Endodermal cell (in vitro differentiated cells): ENCODE results near the gene KCNA10. TPM values are rescaled to one million over a fixed set of nuclear protein-coding genes. Genes with fewer than 3 reads are reported as not detected.

ENCODE experiments used
- DNase-seq: peaks from one replicate; pipeline ENCODE4 v3.0.0-alpha.2; 2017
- H3K27ac ChIP-seq: 2 replicates; pipeline ENCODE4 v1.5.1; 2013; ENCODE audit warnings: mild to moderate bottlenecking, low read depth, low read length, moderate library complexity
- H3K27me3 ChIP-seq: 2 replicates; pipeline ENCODE4 v1.6.1; 2013; ENCODE audit warnings: mild to moderate bottlenecking, low read length, moderate library complexity; ENCODE audit not compliant: insufficient read depth, control insufficient read depth, poor library complexity, severe bottlenecking
- H3K36me3 ChIP-seq: 2 replicates; pipeline ENCODE4 v1.7.0; 2013; ENCODE audit warnings: mild to moderate bottlenecking, low read length, moderate library complexity; ENCODE audit not compliant: control insufficient read depth, insufficient read depth
- H3K4me1 ChIP-seq: one replicate; pipeline ENCODE4 v1.7.0; 2013; ENCODE audit warnings: low read length; ENCODE audit not compliant: control insufficient read depth, insufficient read depth
- H3K4me3 ChIP-seq: 2 replicates; pipeline ENCODE4 v1.5.1; 2013; ENCODE audit warnings: mild to moderate bottlenecking, low read length, moderate library complexity
- H3K9ac ChIP-seq: 2 replicates; pipeline ENCODE4 v1.6.1; 2013; ENCODE audit warnings: mild to moderate bottlenecking, low read length, moderate library complexity; ENCODE audit not compliant: poor library complexity, severe bottlenecking; ENCODE audit errors: extremely low read depth
- H3K9me3 ChIP-seq: 2 replicates; pipeline ENCODE4 v1.6.1; 2013; ENCODE audit warnings: mild to moderate bottlenecking, low read length, moderate library complexity; ENCODE audit not compliant: control insufficient read depth
- H3K27ac Mint-ChIP-seq: 2 replicates; pipeline ENCODE4 v1.8.0; 2020; ENCODE audit warnings: mixed read lengths
- H3K27me3 Mint-ChIP-seq: 2 replicates; pipeline ENCODE4 v1.8.0; 2021; ENCODE audit warnings: mild to moderate bottlenecking, mixed read lengths; ENCODE audit not compliant: insufficient read depth
- H3K36me3 Mint-ChIP-seq: 2 replicates; pipeline ENCODE4 v1.8.0; 2020; ENCODE audit warnings: low read depth, mixed read lengths
- H3K4me1 Mint-ChIP-seq: 2 replicates; pipeline ENCODE4 v1.8.0; 2020; ENCODE audit warnings: mixed read lengths
- H3K4me3 Mint-ChIP-seq: 2 replicates; pipeline ENCODE4 v1.8.0; 2020; ENCODE audit warnings: mild to moderate bottlenecking, moderate library complexity, mixed read lengths
- H3K9me3 Mint-ChIP-seq: 2 replicates; pipeline ENCODE4 v1.8.0; 2020; ENCODE audit warnings: mild to moderate bottlenecking, mixed read lengths
- WGBS, 2 experiments: methylation state at CpG; one replicate each; pipeline versions ENCODE4 v1.1.5 to v1.1.7; 2013; ENCODE audit warnings: missing lambda C conversion rate in 2 of 2, mixed read lengths in 1 of 2; ENCODE audit not compliant: insufficient coverage in 1 of 2, insufficient read length in 1 of 2; 5-methylcytosine and 5-hydroxymethylcytosine counted together
- total RNA-seq, 2 donors: library from RNA; stranded (reverse); fragmentation: NEBNext Ultra II Directional in 1 of 2; extraction: Animal tissue kit (Norgen Biotek cat#: 25700) in 1 of 2; gene quantifications; 2 replicates in 1 of 2; 3 replicates in 1 of 2; pipeline ENCODE4 v1.2.1, GENCODE V29; 2021
- TF ChIP-seq, protein P1 (sequence below): fragments of 200-600 bp; sonication (generic); conservative IDR thresholded peaks from 2 replicates; pipeline ENCODE4 v1.5.0; 2021; ENCODE audit warnings: antibody characterized with exemption, mild to moderate bottlenecking

The KCNA10 gene
- total RNA-seq, 2 donors from 2014 or later = not detected

DNA sequence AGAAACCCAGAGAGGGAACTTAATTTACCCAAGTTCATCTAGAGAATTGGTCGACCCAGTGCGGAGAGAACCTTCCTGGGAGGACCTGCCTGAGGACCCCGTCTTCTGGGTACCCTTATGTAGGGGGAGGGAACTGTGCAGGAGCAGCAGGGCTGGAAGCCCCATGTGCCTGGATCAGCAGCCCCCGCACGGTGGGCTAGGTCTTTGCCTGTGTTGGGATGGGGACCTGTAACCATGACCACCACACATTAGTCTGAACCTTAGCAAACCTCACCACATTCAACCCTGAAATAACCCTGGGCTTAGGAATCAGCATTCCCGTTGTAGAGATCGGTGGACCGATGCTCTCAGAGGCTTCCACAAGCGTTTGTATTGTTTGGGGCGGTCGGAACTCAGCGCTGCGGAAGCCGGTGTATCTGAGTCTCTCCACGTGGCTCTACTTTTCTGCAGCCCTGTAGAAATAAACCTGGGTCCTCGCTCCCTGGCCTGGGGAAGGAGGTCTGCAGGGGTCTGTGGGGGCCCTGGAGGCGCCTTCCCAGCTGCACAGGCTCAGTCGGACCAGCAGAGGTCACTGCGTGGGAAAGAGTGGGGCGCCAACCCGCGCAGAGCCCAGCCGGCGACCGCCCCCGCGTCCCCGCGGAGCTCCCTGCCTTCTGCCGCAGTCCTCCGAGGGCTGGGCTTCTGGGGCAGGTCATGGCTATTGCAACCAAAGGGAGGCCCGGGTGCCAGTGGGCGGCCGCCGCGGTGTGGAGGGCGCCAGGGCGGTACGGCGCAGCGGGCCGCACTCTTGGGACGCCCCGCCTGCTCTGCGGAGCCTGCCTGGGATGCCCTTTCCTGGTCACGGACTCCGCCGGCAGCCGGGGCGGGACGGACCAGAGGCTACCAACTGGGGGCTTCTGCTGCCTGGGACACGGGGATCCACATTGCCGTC is 36.2 kb upstream of the KCNA10 start:
- peak overlapping the region; percentile 53 for H3K4me3 ChIP-seq

DNA sequence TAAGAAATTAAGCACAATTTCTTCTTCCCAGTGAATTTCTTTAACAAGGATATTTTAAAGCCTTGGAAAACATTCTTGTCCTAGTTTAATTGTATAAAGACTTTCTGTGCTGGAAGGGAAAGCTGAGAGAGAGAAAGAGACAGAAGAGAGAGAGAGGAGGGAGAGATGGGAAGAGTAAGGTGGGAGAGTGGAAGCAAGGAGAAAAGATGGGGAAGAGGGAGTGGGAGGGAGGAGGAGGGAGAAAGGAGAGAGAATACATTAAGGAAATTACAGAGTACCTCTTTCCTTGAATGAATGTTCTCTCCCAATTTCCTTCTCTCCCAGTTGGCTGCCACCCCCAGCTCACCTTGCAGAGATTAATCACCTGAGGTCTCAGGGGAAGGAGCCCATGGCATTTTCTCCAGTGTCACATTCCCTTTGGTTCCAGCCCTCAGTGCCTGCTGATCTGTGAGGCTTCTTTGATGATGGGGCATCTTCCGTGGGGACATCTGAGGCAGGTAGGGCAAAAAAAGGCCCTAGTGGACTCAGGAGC is 32.4 kb upstream of the KCNA10 start:
- Mint-ChIP-seq H3K9me3 (no peaks in the 10 kb centered on the region), H3K27me3 (peaks cover 53% of the 10 kb centered on the region), H3K36me3 (no peaks in the 10 kb centered on the region), H3K4me1 (no peaks in the 10 kb centered on the region), H3K4me3 (no peak overlapping the region), H3K27ac (no peak overlapping the region)
- Histone ChIP-seq H3K4me3 (no peak overlapping the region), H3K9me3 (no peaks in the 10 kb centered on the region), H3K27ac (no peak overlapping the region), H3K4me1 (no peaks in the 10 kb centered on the region), H3K9ac (no peak overlapping the region), H3K36me3 (no peaks in the 10 kb centered on the region), H3K27me3 (peaks cover 56% of the 10 kb centered on the region)
- TF ChIP-seq, protein P1, sequence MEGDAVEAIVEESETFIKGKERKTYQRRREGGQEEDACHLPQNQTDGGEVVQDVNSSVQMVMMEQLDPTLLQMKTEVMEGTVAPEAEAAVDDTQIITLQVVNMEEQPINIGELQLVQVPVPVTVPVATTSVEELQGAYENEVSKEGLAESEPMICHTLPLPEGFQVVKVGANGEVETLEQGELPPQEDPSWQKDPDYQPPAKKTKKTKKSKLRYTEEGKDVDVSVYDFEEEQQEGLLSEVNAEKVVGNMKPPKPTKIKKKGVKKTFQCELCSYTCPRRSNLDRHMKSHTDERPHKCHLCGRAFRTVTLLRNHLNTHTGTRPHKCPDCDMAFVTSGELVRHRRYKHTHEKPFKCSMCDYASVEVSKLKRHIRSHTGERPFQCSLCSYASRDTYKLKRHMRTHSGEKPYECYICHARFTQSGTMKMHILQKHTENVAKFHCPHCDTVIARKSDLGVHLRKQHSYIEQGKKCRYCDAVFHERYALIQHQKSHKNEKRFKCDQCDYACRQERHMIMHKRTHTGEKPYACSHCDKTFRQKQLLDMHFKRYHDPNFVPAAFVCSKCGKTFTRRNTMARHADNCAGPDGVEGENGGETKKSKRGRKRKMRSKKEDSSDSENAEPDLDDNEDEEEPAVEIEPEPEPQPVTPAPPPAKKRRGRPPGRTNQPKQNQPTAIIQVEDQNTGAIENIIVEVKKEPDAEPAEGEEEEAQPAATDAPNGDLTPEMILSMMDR = no peak
- DNase-seq = no peak
- WGBS, 2 experiments = 83 to 90% methylated on average over 1 of the region's 1 CpG

More for the DNA sequence above, 36.2 kb upstream of the KCNA10 start:
- TF ChIP-seq, protein P1 = peak; percentile 92
- Mint-ChIP-seq H3K4me1 (no peaks in the 10 kb centered on the region), H3K4me3 (peak overlapping the region; percentile 36), H3K27ac (no peak overlapping the region), H3K9me3 (no peaks in the 10 kb centered on the region), H3K27me3 (peaks cover 83% of the 10 kb centered on the region), H3K36me3 (no peaks in the 10 kb centered on the region)
- no peak overlapping the region for H3K9ac ChIP-seq
- DNase-seq = peak; percentile 89
- no peaks in the 10 kb centered on the region for H3K9me3 ChIP-seq
- no peak overlapping the region for H3K27ac ChIP-seq
- no peaks in the 10 kb centered on the region for H3K36me3 ChIP-seq
- WGBS, 2 experiments = 14 to 18% methylated on average over 33 to 53 of the region's 53 CpGs
- H3K4me1 ChIP-seq = no peaks in the 10 kb centered on the region
- peaks cover 85% of the 10 kb centered on the region for H3K27me3 ChIP-seq

DNA sequence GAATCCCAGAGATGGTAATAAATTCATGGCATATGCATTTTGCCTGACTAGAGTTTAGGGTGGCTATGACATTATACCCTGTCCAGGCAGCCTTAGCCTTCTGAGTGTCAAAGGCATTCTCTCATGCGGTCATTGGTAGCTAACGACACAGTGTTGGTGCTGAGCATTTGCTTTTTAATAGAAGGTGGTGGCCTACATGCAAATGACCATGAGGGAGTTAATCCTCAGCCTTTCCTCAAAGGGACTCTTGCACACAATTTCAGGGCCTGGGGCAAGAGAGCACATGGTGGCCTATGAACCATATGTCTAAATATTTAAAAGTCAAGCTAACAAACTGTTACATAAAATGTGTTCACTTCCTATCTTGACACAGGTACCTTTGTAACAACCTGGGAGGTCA is 30.9 kb upstream of the KCNA10 start:
- 67 to 72% methylated on average over 2 of the region's 2 CpGs for WGBS, 2 experiments
- no peak overlapping the region for H3K27ac Mint-ChIP-seq
- H3K27me3 Mint-ChIP-seq = peaks cover 44% of the 10 kb centered on the region
- H3K9me3 Mint-ChIP-seq = no peaks in the 10 kb centered on the region
- Histone ChIP-seq H3K36me3 (no peaks in the 10 kb centered on the region), H3K9ac (no peak overlapping the region), H3K27ac (no peak overlapping the region), H3K27me3 (peaks cover 43% of the 10 kb centered on the region), H3K4me3 (no peak overlapping the region), H3K9me3 (no peaks in the 10 kb centered on the region), H3K4me1 (no peaks in the 10 kb centered on the region)
- H3K4me3 Mint-ChIP-seq = no peak overlapping the region
- no peaks in the 10 kb centered on the region for H3K4me1 Mint-ChIP-seq
- no peaks in the 10 kb centered on the region for H3K36me3 Mint-ChIP-seq
- TF ChIP-seq, protein P1 = no peak
- no peak for DNase-seq
